CD1c-positive myeloid dendritic cell (primary cell): ENCODE results near the gene RGSL1.

Source experiments
- DNase-seq: peaks from one replicate; pipeline ENCODE4 v3.0.0-alpha.2; 2016; ENCODE audit errors: extremely low spot score

RGSL1 gene

DNA sequence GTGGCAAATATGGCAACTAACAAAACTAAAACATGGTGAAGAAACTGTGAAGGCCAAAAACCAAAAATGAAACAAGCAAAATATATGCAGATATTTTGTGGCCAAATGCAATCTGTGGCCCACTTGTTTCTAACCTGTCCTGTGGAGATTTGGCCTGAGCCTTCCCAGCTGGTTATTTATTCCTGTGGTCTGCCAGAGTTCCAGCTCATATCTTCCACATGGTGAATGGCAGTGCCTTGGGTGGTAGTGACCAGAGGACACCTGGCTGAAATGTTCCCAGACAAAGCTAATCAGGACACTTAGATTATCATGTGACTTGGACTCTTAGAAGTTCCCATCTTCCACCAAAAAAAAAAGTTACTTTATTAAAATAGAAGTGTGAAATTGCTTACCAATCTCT, 99.4 kb downstream of the RGSL1 start:
- no peak for DNase-seq

DNA sequence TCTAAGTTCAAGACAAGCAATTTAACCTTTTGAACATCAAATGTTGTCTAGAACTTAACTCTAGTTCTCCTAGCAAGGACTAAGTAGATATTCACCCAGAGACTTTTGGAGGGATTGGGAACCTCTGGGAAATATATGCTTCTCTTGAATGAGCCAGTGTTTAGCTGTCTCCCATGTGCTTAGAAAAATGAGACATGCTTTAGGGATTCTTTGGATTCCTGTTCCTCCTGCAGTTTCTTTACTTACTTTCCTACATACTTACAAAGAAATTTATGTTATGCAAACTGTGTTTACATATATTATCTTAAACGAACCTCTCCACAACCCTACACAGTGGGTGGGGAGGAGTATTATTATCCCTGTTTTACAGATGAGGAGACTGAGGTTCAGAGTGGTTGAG, 99.9 kb downstream of the RGSL1 start:
- DNase-seq = no peak

DNA sequence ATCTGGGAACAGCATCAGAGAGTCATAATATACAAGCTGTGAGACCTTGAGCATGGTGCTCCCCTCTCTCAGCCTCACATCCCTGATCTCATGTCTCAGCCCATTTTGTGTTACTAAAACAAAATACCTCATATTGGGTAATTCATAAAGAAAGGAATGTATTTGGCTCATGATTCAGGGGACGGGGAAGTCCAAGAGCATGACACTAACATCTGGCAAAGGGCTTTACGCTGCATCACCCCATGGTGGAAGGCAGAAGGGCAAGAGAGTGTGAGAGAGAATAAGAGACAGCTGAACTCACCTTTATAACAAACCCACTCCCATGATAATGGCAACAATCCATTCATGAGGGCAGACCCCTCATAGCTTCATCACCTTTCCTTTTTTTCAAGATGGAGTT, 102.6 kb downstream of the RGSL1 start:
- DNase-seq = no peak

DNA sequence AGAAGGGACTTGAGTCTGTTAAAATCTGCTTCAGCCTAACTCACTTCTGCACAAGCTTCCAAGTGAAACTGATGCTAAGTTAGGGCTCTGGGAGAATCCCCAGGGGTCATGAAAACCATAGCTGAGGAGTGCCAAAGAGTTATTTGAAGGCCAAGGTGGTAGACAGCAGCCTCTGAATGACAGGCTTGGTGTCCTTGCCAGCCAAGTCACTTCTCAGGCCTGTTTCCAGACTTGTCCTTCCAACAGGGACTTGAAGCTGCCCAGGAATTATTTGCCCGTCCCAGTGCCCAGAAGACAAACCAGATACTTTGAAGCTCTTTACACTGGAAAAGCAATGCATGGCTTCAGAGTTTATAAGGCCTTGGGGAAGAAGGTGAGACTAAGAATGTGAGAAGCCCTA, 105.5 kb downstream of the RGSL1 start:
- no peak for DNase-seq

DNA sequence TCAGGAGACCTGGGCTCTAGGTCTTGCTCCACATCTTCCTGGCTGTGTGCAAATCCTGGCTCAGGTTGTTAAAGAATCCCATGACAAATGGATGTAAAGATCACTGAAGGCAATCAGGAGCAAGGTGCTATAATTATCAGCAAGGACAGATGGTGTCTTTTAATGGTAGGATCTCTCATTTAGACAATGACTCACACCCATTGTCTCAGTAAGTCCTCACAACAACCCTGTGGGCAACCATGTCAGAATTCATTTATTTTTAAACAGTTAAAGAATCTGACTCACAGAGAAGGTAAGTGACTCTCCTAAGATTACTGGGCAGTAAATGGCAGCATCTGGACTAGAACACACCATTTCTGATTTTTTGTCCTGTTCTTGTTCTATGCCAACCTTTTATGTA, 106.3 kb downstream of the RGSL1 start:
- no peak for DNase-seq

DNA sequence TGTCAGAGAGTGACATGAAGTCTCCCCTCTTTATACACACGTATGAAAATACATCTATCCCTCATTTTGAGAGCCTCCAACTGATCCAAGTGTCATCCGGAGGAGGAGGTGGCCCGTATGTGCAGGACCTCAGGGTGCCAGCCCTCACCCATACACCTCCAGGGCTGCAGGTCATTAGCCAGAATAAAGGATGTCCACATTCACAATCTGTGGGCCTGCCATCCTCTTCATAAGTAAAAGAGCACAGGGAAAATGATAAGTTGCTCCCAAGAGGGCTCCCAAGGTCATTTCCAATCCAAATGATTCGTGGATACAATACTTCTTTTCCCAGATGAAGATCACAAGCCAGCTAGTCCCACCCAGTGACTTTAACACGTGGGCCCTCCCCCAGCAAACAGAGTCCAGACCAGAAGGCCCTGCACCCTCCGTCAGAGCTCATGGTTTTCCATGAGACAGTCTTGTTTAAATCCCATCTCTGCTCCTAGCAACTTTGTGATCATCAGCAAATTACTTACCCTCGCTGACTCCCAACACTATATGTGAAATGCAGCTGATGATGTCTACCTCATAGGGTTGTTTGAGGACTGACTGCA, 110.5 kb downstream of the RGSL1 start:
- DNase-seq = no peak

DNA sequence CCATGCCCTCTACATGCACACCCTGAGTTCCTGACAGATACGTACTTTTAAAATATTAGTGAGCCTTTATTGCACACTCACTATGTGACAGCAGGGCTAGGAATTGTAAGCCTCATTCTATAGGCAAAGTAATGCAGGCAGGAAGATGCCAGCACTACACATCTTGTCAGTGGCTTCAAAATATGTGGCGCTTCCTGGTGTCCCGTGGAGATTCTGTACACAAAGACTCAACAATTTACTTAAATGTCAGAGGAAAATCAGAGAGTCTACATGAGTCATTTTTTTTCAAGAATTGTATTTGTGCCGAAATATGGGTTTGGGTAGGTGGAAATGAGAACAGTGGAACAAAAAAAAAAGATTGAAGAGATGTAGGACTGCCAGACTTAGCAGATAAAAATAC, 111.5 kb downstream of the RGSL1 start:
- DNase-seq = no peak

DNA sequence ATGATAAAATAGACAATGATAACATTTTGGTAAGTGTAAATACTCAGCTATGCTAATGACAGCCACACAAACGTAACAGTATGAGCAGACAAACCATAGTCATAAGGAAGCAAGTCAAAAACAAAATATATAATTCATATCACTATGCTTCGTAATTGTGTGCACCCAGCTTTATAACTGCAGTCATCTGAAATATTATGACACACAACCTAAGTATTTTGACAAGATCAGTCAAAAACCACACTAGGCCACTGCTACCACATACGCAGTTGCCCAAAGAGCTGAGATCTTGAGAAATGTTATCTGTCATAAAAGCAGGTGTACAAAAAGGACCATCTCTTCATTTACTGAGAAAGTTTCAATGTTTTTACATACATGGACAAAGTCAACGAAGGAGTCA, 113.1 kb downstream of the RGSL1 start:
- DNase-seq = no peak

DNA sequence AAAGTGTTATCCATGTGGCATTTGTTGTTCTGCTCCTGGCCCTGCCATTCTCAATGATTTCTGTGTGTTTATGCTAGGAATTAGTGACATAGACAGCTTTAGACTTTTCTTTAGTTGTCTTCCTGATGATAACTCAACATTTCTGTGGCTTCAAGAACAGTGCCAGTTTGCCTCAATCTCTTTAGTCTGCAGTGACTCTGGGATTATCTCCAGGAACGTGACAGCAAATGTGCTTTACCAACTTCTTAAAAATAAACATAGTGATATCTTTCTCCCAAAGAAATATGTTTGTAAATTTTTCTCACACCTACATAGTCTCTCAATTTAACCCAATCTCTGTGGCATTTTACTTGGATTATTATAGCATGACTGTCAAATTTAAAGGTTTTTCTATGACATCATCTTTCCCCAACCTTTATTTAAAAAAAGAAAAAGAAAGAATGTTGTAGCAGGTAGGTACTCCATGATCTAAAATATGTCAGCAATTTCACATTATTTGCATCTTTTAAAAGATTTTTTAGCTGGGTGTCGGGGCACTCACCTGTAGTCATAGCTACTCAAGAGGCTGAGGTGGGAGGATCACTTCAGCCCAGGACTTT, 114.6 kb downstream of the RGSL1 start:
- no peak for DNase-seq

DNA sequence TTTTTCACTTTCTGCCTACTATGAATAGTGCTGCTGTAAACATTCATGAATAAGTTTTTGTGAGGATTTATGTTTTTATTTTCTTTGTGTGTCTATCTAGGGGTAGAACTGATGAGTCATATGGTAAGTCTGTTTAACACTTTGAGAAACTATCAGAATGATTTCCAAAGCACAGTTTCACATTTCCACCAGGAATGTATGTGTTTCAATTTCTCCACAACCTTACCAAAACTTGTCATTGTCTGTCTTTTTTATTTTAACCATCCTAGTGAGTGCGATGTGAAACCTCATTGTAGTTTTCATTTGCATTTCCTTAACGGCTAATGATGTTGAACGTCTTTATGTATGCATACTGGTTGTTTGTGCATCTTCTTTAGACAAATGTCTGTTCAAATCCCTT, 115.6 kb downstream of the RGSL1 start:
- no peak for DNase-seq

DNA sequence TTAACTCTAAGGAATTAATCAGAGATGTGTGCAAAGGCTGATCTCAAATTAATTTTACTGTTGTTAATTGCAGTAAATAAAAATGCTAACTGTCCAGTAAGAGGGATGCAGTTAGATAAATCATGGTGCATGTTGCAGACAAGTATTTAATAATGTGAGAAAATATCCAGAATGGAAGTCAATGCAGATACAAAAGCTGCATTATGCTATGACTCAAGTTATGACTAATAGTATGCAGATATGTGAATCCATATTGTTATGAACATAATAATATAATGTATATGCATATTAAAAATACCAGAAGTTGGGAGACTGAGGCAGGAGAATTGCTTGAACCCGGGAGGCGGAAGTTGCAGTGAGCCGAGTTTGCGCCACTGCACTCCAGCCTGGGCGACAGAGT, 117.7 kb downstream of the RGSL1 start:
- no peak for DNase-seq

DNA sequence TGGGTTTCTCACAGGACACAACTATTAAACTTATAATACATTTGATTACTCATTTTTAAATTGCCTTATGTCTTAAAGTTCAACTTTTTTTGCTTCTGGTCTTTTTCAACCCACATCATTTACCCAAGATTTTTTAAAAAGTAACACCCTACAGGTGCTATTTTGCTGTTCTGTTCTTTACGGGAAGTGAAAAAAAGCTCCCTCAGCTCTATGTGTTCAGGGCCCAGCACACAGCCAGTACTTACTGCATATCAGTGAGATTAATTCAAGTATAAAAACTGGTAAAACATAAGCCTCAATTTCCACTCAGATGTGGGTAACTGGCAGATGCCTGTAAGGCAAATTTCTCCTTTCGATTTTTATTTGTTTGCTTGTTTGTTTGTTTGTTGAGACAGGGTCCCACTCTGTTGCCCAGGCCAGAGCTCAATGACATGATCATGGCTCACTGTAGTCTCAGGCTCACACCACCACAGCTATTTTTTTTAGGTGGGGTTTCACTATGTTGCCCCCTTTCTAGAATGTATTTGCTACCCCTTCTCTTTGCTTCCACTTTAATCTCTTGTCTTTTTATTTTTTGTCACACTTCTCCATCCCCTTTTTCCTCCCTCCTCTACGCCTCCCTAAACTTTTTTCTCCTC, 118.8 kb downstream of the RGSL1 start:
- no peak for DNase-seq

DNA sequence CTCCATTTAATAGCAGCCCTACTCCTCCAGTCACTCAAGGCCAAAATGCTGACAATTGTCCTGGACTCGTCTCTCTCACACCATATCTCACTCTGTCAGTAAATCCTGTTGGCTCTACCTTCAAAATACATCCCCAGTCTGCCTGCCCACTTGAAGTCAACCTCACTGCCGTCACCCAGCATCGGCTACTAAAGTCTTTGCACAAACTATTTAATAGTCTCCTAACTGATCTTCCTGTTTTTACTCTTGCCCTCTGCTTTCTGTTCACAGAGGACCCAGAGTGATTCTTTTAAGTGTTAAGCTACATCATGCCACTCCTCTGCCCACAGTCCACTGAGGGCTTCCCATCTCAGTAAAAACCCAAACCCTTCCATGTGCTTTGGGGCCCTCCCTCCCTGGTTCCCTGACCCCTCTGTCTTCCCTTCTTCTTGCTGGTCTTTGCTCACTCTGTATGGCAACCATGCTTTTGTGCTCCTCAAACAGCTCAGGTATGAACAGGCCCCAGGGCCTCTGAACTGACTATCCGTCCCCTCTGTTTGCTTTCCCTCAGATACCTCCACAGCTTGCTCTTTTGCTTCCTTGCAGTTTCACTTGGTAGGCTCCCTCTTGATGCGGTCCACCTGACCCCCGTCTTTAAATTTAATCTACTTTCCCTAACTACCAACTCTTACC, 120.1 kb downstream of the RGSL1 start:
- DNase-seq = no peak

DNA sequence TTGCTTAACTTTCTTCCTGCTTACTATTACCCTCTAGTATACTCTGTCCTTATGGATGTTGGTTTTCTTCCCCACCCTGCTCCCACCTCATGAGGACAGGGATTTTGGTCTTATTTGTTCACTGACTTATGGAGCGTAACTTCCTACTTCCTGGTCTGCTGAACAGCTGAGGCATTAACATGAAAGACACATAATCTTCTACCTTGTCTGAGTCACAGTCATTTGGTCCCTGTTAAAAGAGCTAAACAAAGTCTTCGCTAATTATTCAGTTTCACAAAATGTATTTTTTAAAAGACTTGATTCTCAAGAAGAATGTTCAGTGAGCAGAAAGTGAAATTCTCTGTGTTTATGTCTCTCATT, 120.6 kb downstream of the RGSL1 start:
- no peak for DNase-seq

DNA sequence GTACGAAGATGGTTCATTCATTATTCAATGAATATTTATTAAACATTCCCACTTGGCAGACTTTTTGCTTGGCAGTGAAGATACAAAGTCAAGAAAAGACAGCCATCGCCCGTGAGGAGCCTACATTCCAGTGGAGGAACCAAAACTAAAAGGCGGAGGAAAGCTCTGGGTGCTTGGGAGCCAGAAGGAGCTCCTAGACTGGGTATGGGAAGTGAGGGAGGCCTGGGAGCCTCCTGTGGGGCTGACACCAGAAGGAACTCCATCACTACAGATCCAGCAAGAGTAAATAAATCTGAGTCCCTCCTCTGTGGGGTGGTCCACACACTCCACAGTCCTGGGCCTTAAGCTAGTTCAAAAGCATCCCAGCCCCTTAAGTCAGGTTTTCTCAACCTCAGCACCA, 124.2 kb downstream of the RGSL1 start:
- no peak for DNase-seq

DNA sequence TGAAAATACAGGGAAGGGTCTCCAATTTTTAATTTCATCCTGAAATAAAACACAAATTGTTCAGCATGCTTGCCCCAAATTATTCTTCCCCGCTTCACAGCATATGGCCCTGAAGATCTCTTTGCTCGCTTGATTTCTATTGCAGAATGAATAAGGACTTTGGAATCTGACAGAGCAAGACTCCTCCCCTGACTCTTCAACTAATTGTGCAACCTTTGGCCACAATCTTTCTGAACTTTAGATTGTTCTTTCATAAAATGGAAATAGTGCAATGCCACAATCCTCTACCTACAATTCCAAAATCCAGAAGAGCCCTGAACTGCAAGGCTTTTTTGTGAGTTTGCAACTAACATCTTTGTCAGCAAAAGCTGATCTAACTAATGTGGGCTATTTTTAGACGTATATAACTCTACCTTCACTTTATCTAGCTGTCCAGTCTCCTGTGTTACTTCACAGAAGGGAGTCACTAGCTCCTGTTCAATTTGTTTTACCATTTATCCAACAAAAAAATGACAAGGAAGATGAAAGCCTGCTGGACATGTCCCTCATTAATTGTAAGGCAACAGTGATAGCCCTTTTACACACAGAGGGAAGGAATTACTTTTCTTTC, 125.7 kb downstream of the RGSL1 start:
- DNase-seq = no peak

DNA sequence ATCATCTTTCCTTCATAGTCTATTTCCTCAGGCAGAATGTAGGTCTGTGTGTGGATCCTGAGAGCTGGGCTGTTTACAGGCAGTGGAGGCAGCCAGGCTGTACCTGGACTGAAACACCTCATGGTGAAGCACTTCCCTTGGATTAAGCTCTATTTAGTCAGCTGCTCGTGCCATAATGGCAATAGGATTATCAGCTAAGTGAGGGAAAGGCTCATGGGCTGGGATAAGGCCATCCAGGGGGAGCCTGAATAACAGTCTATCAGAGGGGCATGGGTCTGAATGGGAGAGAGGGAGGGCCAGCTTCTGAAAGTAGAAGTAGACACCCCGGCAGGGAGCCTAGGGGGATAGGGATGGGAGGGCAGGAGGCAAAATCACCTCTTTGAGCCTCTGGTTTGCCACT, 130.8 kb downstream of the RGSL1 start:
- DNase-seq = no peak

DNA sequence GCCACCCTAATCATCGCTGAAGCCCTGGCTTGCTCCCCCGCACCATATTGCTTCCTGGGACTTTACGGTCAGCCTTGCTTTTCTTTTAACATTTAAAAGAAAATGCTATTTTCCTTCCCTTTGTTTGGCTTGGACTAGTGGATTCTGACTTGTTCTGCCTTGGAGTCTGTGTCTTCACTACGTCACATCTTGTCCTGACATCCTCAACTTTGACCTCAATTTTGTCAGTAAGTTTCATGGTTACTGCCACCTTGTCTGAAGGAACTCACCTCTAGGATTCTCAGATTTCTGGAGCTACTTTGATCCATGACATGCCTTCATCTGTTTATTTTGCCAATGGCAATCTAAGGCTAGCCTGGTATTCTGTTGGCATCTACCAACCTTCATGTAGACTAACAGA, 134.8 kb downstream of the RGSL1 start:
- DNase-seq = no peak

DNA sequence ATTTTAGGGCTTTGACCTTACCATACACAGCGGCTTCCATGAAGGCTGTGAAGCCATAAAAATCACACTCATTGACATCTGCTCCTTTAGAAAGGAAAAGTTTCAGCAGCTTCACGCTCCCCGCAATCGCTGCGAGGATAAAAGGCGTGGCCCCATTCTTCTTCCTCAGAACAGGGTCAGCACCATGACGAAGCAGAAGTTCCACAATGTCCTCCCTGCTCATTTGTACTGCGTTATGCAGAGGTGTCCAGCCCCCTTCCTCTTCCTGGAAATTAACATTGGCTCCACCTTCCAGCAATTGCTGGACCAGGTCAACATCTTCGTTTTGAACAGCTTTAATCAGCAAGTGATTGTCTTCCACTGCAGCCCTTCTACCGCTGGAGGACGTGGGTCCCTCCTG, 136.4 kb downstream of the RGSL1 start:
- peak; percentile 51 for DNase-seq

DNA sequence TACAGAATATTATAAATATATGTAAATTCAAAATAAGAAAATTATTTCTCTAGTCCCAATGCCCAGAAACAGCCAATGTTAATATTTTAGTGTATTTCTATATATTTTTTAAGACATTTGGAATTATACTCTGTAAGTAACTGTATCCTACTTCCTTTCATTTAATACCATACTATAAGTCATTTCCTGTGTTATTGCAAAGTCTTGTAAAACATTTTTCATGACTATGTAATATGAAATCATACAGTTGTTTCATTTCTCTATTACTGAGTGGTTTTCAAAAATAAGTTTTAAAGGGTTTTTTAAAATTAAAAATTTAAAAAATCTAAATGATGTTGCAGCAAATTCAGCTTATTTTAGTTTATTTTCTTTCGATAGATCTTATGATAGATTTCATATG, 137.1 kb downstream of the RGSL1 start:
- no peak for DNase-seq

DNA sequence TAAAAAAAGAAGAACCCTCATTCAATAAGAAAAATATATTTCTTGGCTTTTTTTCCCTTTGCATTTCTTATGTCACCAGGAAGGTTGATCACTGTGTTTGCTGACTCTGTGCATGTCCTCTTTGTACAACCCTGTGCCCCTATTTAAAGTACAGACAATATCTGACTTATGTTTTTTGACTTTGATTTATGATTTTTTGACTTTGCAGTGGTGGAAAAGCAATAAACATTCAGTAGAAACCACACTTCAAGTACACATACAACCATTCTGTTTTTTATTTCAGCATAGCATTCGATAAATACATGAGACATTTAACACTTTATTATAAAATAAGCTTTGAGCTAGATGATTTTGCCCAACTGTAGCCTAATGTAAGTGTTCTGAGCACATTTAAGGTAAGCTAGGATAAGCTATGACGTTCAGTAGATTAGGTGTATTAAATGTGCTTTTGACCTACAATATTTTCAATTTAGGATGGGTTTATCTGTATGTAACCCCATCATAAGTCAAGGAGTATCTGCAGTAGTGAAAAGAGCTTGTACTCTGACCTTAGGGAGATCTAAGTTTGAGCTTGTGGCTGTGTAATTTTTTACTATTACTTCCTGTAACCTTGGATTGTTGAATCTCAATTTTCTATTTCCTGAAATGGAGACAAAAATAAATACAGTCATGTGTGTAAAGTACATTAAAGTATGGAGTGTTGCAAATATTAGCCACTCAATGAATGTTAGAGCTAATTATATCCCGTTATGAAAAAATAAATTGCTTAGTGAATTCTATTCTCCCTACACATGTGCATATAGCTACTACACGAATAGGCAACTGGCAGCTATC, 137.9 kb downstream of the RGSL1 start:
- DNase-seq = no peak
